Lung (tissue), 12 donors: ENCODE data around the gene LRRC61. TPM values are rescaled to one million over a fixed set of nuclear protein-coding genes. Genes with fewer than 3 reads are reported as not detected.

ENCODE experiments used
- ATAC-seq: fragments of 200-7000 bp; cut with Tn5 transposase; one replicate; pipeline ENCODE4 v1.9.1; 2020; ENCODE audit warnings: moderate number of reproducible peaks; ENCODE audit not compliant: insufficient read depth, low FRiP score
- DNase-seq, 3 donors: peaks; one replicate each; pipeline ENCODE4 v3.0.0-alpha.2; 2013 to 2017
- H3K27ac ChIP-seq, 2 donors: one replicate each; pipeline ENCODE4 v1.5.1; 2013; ENCODE audit warnings: mild to moderate bottlenecking in 2 of 2, moderate library complexity in 2 of 2, control low read depth in 1 of 2, inconsistent platforms in 1 of 2, low read depth in 1 of 2, low read length in 1 of 2
- H3K27me3 ChIP-seq, 3 donors: one replicate each; pipeline ENCODE4 v1.5.1; 2013; ENCODE audit warnings: low read length in 2 of 3; ENCODE audit not compliant: control insufficient read depth in 3 of 3, insufficient read depth in 3 of 3
- H3K36me3 ChIP-seq, 4 donors: one replicate each; pipeline ENCODE4 v1.5.1; 2013; ENCODE audit warnings: low read length in 4 of 4, mild to moderate bottlenecking in 1 of 4, moderate library complexity in 1 of 4; ENCODE audit not compliant: control insufficient read depth in 4 of 4, insufficient read depth in 4 of 4
- H3K4me1 ChIP-seq, 5 donors: one replicate each; pipeline ENCODE4 v1.5.1; 2013; ENCODE audit warnings: low read length in 5 of 5, mild to moderate bottlenecking in 2 of 5, moderate library complexity in 1 of 5; ENCODE audit not compliant: control insufficient read depth in 5 of 5, insufficient read depth in 5 of 5
- H3K4me3 ChIP-seq: one replicate; pipeline ENCODE4 v1.5.1; 2013; ENCODE audit warnings: mild to moderate bottlenecking, control low read depth, moderate library complexity
- H3K9ac ChIP-seq, 2 donors: one replicate each; pipeline ENCODE4 v1.5.1; 2013; ENCODE audit warnings: low read length in 2 of 2, control low read depth in 1 of 2; ENCODE audit not compliant: insufficient read depth in 1 of 2
- H3K9me3 ChIP-seq, 4 donors: one replicate each; pipeline ENCODE4 v1.5.1; 2013; ENCODE audit warnings: low read length in 3 of 4, mild to moderate bottlenecking in 1 of 4, moderate library complexity in 1 of 4; ENCODE audit not compliant: control insufficient read depth in 4 of 4, insufficient read depth in 3 of 4
- WGBS, 2 donors: extraction: QIAGEN DNeasy Blood & Tissue Kit; methylation state at CpG; one replicate each; pipeline ENCODE4 v1.1.7; 2013; 5-methylcytosine and 5-hydroxymethylcytosine counted together
- polyA plus RNA-seq, 2 donors: library from polyadenylated mRNA; stranded (reverse); fragments of 200-250 nt; gene quantifications; one replicate each; pipeline ENCODE4 v1.2.1, GENCODE V29; 2013
- total RNA-seq, 2 donors: library from RNA; depleted of rRNA in 1 of 2; stranded (reverse); fragments of >200 nt in 1 of 2; gene quantifications; one replicate each; pipeline ENCODE4 v1.2.1, GENCODE V29; 2014 to 2021
- TF ChIP-seq, protein P1 (sequence below): IDR thresholded peaks from 2 replicates; pipeline ENCODE4 v1.5.1; 2012; ENCODE audit warnings: mild to moderate bottlenecking; ENCODE audit errors: control extremely low read depth, extremely low read depth
- donor health status: control.
- donor health status: control.
- donor health status: Bipolar disorder and iron deficiency.
- donor health status: healthy.
- donor health status: DM: yes; HTN: yes; CAD: no.

LRRC61 gene
- total and polyA plus RNA-seq, 4 donors: 7.1 to 18.8 (median 13.0) TPM

DNA sequence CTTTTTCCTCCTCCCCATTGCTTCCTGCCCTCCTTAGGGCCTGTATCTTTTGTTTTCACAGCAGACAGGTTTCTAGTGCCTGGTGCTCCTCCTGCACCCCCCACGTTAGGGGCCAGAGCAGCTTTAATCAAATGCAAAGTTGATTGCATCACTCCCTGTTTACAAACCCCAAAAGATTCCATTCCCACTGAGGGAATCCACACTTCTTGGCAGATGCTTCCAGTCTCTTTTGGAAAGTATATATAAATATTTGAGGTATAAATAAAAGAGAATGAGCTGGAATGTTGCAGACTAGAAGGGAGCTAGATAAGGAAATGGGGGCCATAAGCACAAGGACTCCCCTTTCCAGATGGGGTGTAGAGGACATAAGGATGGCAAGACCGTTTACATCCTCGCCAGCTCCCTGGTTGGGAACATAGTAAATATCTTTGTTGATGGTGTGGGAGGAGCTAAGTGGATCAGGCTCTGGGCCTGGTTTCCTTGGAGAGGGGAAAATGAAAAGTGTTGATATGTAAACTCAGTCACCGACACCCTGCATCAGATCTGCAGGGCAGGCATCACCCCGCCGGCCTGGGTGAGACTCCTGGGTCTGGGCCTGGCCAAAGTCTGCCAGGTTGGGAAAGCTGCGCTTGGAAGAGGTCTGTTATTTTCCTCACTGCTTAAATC, 12.1 kb downstream of the LRRC61 start:
- peak; percentile 90 to 99 (median 99) for DNase-seq
- Histone ChIP-seq H3K9me3 (no peaks in the 10 kb centered on the region), H3K9ac (peak overlapping the region; percentile 1 to 30), H3K4me3 (no peak overlapping the region), H3K27me3 (no peaks in the 10 kb centered on the region), H3K36me3 (peaks cover 0 to 33% (median 16%) of the 10 kb centered on the region in 4 donors), H3K4me1 (peaks cover 0 to 58% (median 24%) of the 10 kb centered on the region in 5 donors), H3K27ac (peak overlapping the region in 1 of 2 donors; percentile 23)
- WGBS, 2 donors: 55 to 69% methylated on average over 7 of the region's 7 CpGs
- TF ChIP-seq, protein P1, sequence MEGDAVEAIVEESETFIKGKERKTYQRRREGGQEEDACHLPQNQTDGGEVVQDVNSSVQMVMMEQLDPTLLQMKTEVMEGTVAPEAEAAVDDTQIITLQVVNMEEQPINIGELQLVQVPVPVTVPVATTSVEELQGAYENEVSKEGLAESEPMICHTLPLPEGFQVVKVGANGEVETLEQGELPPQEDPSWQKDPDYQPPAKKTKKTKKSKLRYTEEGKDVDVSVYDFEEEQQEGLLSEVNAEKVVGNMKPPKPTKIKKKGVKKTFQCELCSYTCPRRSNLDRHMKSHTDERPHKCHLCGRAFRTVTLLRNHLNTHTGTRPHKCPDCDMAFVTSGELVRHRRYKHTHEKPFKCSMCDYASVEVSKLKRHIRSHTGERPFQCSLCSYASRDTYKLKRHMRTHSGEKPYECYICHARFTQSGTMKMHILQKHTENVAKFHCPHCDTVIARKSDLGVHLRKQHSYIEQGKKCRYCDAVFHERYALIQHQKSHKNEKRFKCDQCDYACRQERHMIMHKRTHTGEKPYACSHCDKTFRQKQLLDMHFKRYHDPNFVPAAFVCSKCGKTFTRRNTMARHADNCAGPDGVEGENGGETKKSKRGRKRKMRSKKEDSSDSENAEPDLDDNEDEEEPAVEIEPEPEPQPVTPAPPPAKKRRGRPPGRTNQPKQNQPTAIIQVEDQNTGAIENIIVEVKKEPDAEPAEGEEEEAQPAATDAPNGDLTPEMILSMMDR: no peak
- ATAC-seq: no peak

- TF ChIP-seq, protein P1: no peak
- Histone ChIP-seq H3K9me3 (no peaks in the 10 kb centered on the region), H3K27me3 (no peaks in the 10 kb centered on the region), H3K36me3 (peaks cover 0 to 34% (median 16%) of the 10 kb centered on the region in 4 donors), H3K4me3 (no peak overlapping the region), H3K4me1 (peaks cover 0 to 59% (median 24%) of the 10 kb centered on the region in 5 donors), H3K27ac (peak overlapping the region in 1 of 2 donors; percentile 23), H3K9ac (peak overlapping the region; percentile 1 to 30)
- DNase-seq: peak in 1 of 3 donors; percentile 56
- no peak for ATAC-seq
- 77 to 89% methylated on average over 6 of the region's 6 CpGs for WGBS, 2 donors
Measured at GRCh38 chr7:150335774-150336112, 12.6 kb downstream of the LRRC61 start.

- TF ChIP-seq, protein P1: no peak
- Histone ChIP-seq H3K4me3 (no peak overlapping the region), H3K4me1 (peaks cover 0 to 60% (median 24%) of the 10 kb centered on the region in 5 donors), H3K27me3 (no peaks in the 10 kb centered on the region), H3K36me3 (peaks cover 0 to 34% (median 16%) of the 10 kb centered on the region in 4 donors), H3K9me3 (no peaks in the 10 kb centered on the region), H3K9ac (no peak overlapping the region), H3K27ac (peak overlapping the region in 1 of 2 donors; percentile 44)
- 94 to 96% methylated on average over 14 of the region's 14 CpGs for WGBS, 2 donors
- DNase-seq (no peak), ATAC-seq (no peak)
Measured at GRCh38 chr7:150336746-150337145, 13.6 kb downstream of the LRRC61 start.
